HTERT RPE-1 (cell line): Measurements from ENCODE around the gene PADI1.

Experiments used
- in situ Hi-C: fragments of 300-500 bp; cut with MboI; formaldehyde crosslinking; loops from 4 replicates; pipeline ENCODE4 v1.14.3; 2020; ENCODE audit warnings: low sequenced_read_pairs

Gene PADI1

DNA sequence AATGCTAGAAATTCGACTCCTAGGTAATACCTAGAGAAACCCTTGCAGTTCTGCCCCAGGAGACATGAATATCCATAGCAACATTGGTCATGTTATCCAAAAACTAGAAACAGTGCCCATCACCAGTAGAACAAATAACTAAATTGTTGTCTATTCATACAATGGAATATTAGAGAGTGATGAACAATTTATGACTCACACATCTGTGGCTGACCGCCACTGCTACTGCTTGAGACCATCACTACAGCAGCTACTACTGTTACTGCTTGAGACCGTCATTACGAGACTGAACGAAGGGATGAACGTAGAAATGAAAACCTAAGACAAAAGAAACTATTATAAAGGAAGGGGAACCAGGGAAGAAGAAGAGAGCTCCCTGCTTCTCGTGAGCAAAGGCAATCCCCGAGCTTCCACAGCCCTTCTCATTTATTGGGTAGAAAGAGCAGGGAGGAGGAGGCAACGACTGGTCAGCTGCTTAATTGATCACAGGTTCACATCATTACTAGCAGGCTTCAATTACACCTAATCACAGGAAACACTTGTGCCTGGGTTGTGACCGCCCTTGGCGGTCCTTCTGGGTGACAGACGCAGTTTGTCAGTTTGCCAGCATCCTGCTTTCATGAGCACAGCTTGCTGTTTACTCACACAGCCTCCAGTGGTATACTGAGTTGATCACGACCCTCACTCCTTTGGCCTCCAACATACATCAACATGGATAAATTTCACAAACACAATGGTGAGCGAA is 88.9 kb downstream of the PADI1 start:
- in situ Hi-C loops: no loop called here

DNA sequence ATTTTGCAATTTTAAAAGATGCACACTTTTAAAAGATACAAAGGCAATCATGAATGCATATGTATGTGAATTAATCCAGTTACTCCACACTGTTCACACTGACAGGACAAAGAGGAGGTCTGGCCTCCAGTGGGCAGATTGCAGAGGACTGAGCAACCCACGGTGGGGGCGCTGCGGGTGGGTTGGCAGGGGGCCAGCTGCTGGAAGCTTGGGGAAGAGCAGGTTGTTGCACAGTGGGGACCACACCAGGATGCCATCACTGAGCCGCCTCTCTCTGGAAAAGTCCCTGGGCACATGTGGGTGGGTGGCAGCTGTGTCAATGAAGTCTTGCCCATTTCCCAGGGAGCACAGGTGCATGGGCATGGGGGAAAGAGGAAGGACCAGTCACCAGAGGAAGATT is 90.4 kb downstream of the PADI1 start:
- in situ Hi-C loops: no loop called here
